Keratinocyte (primary cell): ENCODE data around the gene CTNNA2. TPM values are rescaled to one million over a fixed set of nuclear protein-coding genes. Genes with fewer than 3 reads are reported as not detected.

ENCODE experiments used
- DNase-seq: peaks from one replicate; pipeline ENCODE4 v3.0.0-alpha.2; 2011; ENCODE audit warnings: low read depth, missing footprints, low spot score
- FAIRE-seq: peaks from 2 replicates; lab custom pipeline; 2011; peaks lifted over from hg19 to GRCh38; lab: Jason Lieb, UNC
- H2AFZ ChIP-seq: 2 replicates; pipeline ENCODE4 v1.6.0; 2012; ENCODE audit warnings: low read length, control low read depth, inconsistent platforms; ENCODE audit not compliant: control insufficient read depth
- H3K27ac ChIP-seq: 2 replicates; pipeline ENCODE4 v1.5.1; 2011; ENCODE audit warnings: low read length; ENCODE audit not compliant: control insufficient read depth, insufficient read depth
- H3K27me3 ChIP-seq: 3 replicates; pipeline ENCODE4 v1.6.0; 2011; ENCODE audit warnings: low read length; ENCODE audit not compliant: control insufficient read depth, insufficient read depth; ENCODE audit errors: extremely low read depth
- H3K36me3 ChIP-seq, 2 experiments: 2 replicates in 1 of 2; 3 replicates in 1 of 2; pipeline ENCODE4 v1.5.1; 2011; ENCODE audit warnings: low read length in 2 of 2, mild to moderate bottlenecking in 1 of 2; ENCODE audit not compliant: control insufficient read depth in 2 of 2, insufficient read depth in 2 of 2; ENCODE audit errors: extremely low read depth in 1 of 2
- H3K4me1 ChIP-seq: 3 replicates; pipeline ENCODE4 v1.5.1; 2011; ENCODE audit warnings: low read length; ENCODE audit not compliant: control insufficient read depth, insufficient read depth; ENCODE audit errors: extremely low read depth
- H3K4me2 ChIP-seq: 3 replicates; pipeline ENCODE4 v1.6.0; 2011; ENCODE audit warnings: low read depth, low read length; ENCODE audit not compliant: control insufficient read depth, insufficient read depth; ENCODE audit errors: extremely low read depth
- H3K4me3 ChIP-seq, 3 experiments: fragments of 200-600 bp in 1 of 3; sonication (generic) in 1 of 3; 2 replicates in 2 of 3; 3 replicates in 1 of 3; pipeline ENCODE4 v1.5.1; 2011 to 2016; ENCODE audit warnings: low read length in 3 of 3, mild to moderate bottlenecking in 3 of 3, control low read depth in 2 of 3, inconsistent platforms in 1 of 3, low read depth in 1 of 3, mixed read lengths in 1 of 3, mixed run types in 1 of 3, moderate library complexity in 1 of 3; ENCODE audit not compliant: control insufficient read depth in 2 of 3, insufficient read depth in 2 of 3; ENCODE audit errors: extremely low read depth in 1 of 3
- H3K79me2 ChIP-seq: 2 replicates; pipeline ENCODE4 v1.6.0; 2012; ENCODE audit warnings: low read length; ENCODE audit not compliant: control insufficient read depth, insufficient read depth
- H3K9ac ChIP-seq: 3 replicates; pipeline ENCODE4 v1.6.0; 2011; ENCODE audit warnings: low read length; ENCODE audit not compliant: control insufficient read depth, insufficient read depth; ENCODE audit errors: extremely low read depth
- H3K9me1 ChIP-seq: 3 replicates; pipeline ENCODE4 v1.6.0; 2011; ENCODE audit warnings: low read length; ENCODE audit not compliant: control insufficient read depth, insufficient read depth; ENCODE audit errors: extremely low read depth
- H3K9me3 ChIP-seq: 2 replicates; pipeline ENCODE4 v1.5.1; 2012; ENCODE audit warnings: low read depth, low read length; ENCODE audit not compliant: control insufficient read depth
- H4K20me1 ChIP-seq: 3 replicates; pipeline ENCODE4 v1.6.0; 2011; ENCODE audit warnings: low read length; ENCODE audit not compliant: control insufficient read depth, insufficient read depth; ENCODE audit errors: extremely low read depth
- EZH2 ChIP-seq: IDR thresholded peaks from one replicate; pipeline ENCODE4 v1.6.1; 2012; ENCODE audit warnings: inconsistent platforms, mild to moderate bottlenecking, low read length, moderate library complexity
- dilution Hi-C: fragments of 300-500 bp; cut with MboI; formaldehyde crosslinking; loops from one replicate; pipeline ENCODE4 v1.7.0; 2020; ENCODE audit warnings: low sequenced_read_pairs; ENCODE audit not compliant: extremely low pct_ligation_motif_present
- polyA plus RNA-seq, 5 experiments: library from polyadenylated mRNA; depleted of rRNA in 3 of 5; stranded (reverse) in 3 of 5; stranded (forward) in 1 of 5; unstranded in 1 of 5; fragments of >200 nt; gene quantifications; 1 replicate in 1 of 5; 2 replicates in 3 of 5; 3 replicates in 1 of 5; pipeline versions ENCODE4 v1.2.1 to v1.2.3, GENCODE V29; 2011 to 2012; ENCODE audit warnings: missing spikeins in 2 of 5, low read depth in 1 of 5, low replicate concordance in 1 of 5
- TF ChIP-seq, protein P1 (sequence below), 3 experiments: IDR thresholded peaks in 1 of 3; conservative IDR thresholded peaks in 1 of 3; optimal IDR thresholded peaks in 1 of 3; 2 replicates in 2 of 3; 3 replicates in 1 of 3; pipeline versions ENCODE3 to v1.5.1; 2011; ENCODE audit warnings: low read length in 3 of 3, mild to moderate bottlenecking in 3 of 3, moderate library complexity in 2 of 3, control low read depth in 1 of 3, inconsistent platforms in 1 of 3; ENCODE audit not compliant: insufficient read depth in 2 of 3; ENCODE audit errors: extremely low read depth in 1 of 3

Gene CTNNA2
- polyA plus RNA-seq, 1 donor (not counting 4 experiments of a cell fraction or from before 2014, with no cell fraction given): not detected

- TF ChIP-seq, protein P1, sequence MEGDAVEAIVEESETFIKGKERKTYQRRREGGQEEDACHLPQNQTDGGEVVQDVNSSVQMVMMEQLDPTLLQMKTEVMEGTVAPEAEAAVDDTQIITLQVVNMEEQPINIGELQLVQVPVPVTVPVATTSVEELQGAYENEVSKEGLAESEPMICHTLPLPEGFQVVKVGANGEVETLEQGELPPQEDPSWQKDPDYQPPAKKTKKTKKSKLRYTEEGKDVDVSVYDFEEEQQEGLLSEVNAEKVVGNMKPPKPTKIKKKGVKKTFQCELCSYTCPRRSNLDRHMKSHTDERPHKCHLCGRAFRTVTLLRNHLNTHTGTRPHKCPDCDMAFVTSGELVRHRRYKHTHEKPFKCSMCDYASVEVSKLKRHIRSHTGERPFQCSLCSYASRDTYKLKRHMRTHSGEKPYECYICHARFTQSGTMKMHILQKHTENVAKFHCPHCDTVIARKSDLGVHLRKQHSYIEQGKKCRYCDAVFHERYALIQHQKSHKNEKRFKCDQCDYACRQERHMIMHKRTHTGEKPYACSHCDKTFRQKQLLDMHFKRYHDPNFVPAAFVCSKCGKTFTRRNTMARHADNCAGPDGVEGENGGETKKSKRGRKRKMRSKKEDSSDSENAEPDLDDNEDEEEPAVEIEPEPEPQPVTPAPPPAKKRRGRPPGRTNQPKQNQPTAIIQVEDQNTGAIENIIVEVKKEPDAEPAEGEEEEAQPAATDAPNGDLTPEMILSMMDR (optimal IDR thresholded peaks at IDR 0.05 in 1 of 3, IDR thresholded peaks at IDR 0.05 in 1 of 3, conservative IDR thresholded peaks at IDR 0.05 in 1 of 3; ENCODE audit: extremely low read depth in 1 of 3, insufficient read depth in 2 of 3, low read length in 3 of 3): no peak
- no peak for TF ChIP-seq EZH2
- Histone ChIP-seq H4K20me1 (no peaks in the 10 kb centered on the region), H2AFZ (no peak overlapping the region), H3K4me3 (no peak overlapping the region), H3K4me1 (no peaks in the 10 kb centered on the region), H3K27ac (no peak overlapping the region), H3K9ac (no peak overlapping the region), H3K9me3 (peaks cover 3% of the 10 kb centered on the region), H3K36me3 (no peaks in the 10 kb centered on the region), H3K9me1 (no peaks in the 10 kb centered on the region), H3K79me2 (no peaks in the 10 kb centered on the region), H3K27me3 (no peaks in the 10 kb centered on the region), H3K4me2 (no peak overlapping the region)
- dilution Hi-C loops: no loop called here
- FAIRE-seq: no peak
- no peak for DNase-seq
Observed at GRCh38 chr2:80643598-80643997, 1130.7 kb downstream of the CTNNA2 start.

DNA sequence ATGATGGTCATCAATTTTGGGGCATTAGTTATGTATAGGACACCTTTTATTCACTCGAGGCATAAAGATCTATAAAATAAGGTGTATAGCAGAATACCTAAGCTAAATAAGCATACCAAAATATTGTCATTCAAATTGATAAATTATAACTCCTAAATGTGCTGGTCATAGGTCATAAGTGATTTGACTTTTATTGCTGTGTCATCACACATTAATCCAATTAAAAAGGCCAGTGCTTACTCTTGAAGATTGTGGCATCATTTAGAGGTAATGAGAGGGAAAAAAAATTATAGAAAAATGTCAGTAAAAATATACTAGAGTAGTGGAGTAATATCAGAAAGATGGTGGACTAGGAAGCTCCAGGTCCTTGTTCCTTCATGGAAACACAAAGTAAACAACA lies 1138.6 kb downstream of the CTNNA2 start:
- Histone ChIP-seq H3K27ac (no peak overlapping the region), H3K4me2 (no peak overlapping the region), H3K4me1 (no peaks in the 10 kb centered on the region), H3K9me3 (no peaks in the 10 kb centered on the region), H3K79me2 (no peaks in the 10 kb centered on the region), H2AFZ (no peak overlapping the region), H3K4me3 (no peak overlapping the region), H3K27me3 (no peaks in the 10 kb centered on the region), H3K36me3 (no peaks in the 10 kb centered on the region), H3K9ac (no peak overlapping the region), H3K9me1 (no peaks in the 10 kb centered on the region), H4K20me1 (no peaks in the 10 kb centered on the region)
- FAIRE-seq (no peak), DNase-seq (no peak)
- dilution Hi-C loops: no loop called here
- TF ChIP-seq, protein P1 (optimal IDR thresholded peaks at IDR 0.05 in 1 of 3, IDR thresholded peaks at IDR 0.05 in 1 of 3, conservative IDR thresholded peaks at IDR 0.05 in 1 of 3; ENCODE audit: extremely low read depth in 1 of 3, insufficient read depth in 2 of 3, low read length in 3 of 3): no peak
- TF ChIP-seq EZH2: no peak
